ENCODE results near the gene SNAP23.

- TF ChIP-seq YY1 (IDR thresholded peaks at IDR 0.05; ENCODE audit: insufficient read depth, insufficient read length) (no peak), ZNF274 (IDR thresholded peaks at IDR 0.05; ENCODE audit: low read depth, low read length) (no peak), SUZ12 (IDR thresholded peaks at IDR 0.05; ENCODE audit: extremely low read depth, insufficient read depth, insufficient read length) (no peak)
Measured at GRCh38 chr15:42581272-42581730, 85.9 kb downstream of the SNAP23 start.

Measured in NT2/D1 (cell line).